Subcutaneous adipose tissue (tissue), 4 donors: ENCODE results near the gene HLF. TPM values are rescaled to one million over a fixed set of nuclear protein-coding genes. Genes with fewer than 3 reads are reported as not detected.

Source experiments
- CTCF ChIP-seq: fragments of 450-650 bp; IDR thresholded peaks from one replicate; pipeline ENCODE4 v1.5.1; 2016; ENCODE audit warnings: low read depth, mild to moderate bottlenecking, control low read depth, antibody characterized with exemption, moderate library complexity
- total RNA-seq, 4 donors: library from RNA; depleted of rRNA; stranded (reverse); fragments of >200 nt; gene quantifications; one replicate each; pipeline ENCODE4 v1.1.0, GENCODE V29; 2016

The HLF gene
- total RNA-seq, 4 donors from 2014 or later, result 8.5 to 23.4 (median 11.5) TPM

GRCh38 chr17:55282741-55283140, 18.0 kb downstream of the HLF start:
- TF ChIP-seq CTCF, result no peak

- TF ChIP-seq CTCF, result no peak
Observed at GRCh38 chr17:55283256-55283965, 18.7 kb downstream of the HLF start.

GRCh38 chr17:55284001-55284884, 19.5 kb downstream of the HLF start:
- TF ChIP-seq CTCF, result no peak

- TF ChIP-seq CTCF, result no peak
Observed at GRCh38 chr17:55284944-55285339, 20.2 kb downstream of the HLF start.

- no peak for TF ChIP-seq CTCF
Observed at GRCh38 chr17:55285340-55286301, 20.9 kb downstream of the HLF start.

GRCh38 chr17:55286681-55287589, 22.2 kb downstream of the HLF start:
- no peak for TF ChIP-seq CTCF
